ENCODE data around the gene ANP32D. TPM values are rescaled to one million over a fixed set of nuclear protein-coding genes. Genes with fewer than 3 reads are reported as not detected.
"Not testable (repeated sequence)": the region's sequence is repeated elsewhere in the genome, so short reads cannot be mapped to it uniquely, and the experiment has no call there.

The ANP32D gene
- total RNA-seq, result not detected

- intact Hi-C loops (cut with DNase I), result no loop called here
Measured at GRCh38 chr12:48472259-48472658, at the start of gene ANP32D. Gene ANP32D (plus strand): TSS chr12:48472559. CDS start chr12:48472665, 106 bp downstream.

GRCh38 chr12:48423171-48423570, 49.2 kb upstream of the ANP32D start:
- Histone ChIP-seq H3K9me3 (no peaks in the 10 kb centered on the region), H3K27me3 (no peaks in the 10 kb centered on the region), H3K4me1 (no peaks in the 10 kb centered on the region), H3K36me3 (no peaks in the 10 kb centered on the region), H3K27ac (no peak overlapping the region), H3K4me3 (no peak overlapping the region)
- DNase-seq (ENCODE audit: extremely low spot score in 2 of 2), result no peak
- intact Hi-C loops (cut with DNase I), result no loop called here
- no peak for TF ChIP-seq POLR2A (IDR thresholded peaks at IDR 0.05)

More at GRCh38 chr12:48472259-48472658, at the start of gene ANP32D:
- TF ChIP-seq, protein P1, sequence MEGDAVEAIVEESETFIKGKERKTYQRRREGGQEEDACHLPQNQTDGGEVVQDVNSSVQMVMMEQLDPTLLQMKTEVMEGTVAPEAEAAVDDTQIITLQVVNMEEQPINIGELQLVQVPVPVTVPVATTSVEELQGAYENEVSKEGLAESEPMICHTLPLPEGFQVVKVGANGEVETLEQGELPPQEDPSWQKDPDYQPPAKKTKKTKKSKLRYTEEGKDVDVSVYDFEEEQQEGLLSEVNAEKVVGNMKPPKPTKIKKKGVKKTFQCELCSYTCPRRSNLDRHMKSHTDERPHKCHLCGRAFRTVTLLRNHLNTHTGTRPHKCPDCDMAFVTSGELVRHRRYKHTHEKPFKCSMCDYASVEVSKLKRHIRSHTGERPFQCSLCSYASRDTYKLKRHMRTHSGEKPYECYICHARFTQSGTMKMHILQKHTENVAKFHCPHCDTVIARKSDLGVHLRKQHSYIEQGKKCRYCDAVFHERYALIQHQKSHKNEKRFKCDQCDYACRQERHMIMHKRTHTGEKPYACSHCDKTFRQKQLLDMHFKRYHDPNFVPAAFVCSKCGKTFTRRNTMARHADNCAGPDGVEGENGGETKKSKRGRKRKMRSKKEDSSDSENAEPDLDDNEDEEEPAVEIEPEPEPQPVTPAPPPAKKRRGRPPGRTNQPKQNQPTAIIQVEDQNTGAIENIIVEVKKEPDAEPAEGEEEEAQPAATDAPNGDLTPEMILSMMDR (IDR thresholded peaks at IDR 0.05), result no peak
- no peaks in the 10 kb centered on the region for H3K36me3 ChIP-seq
- H3K9me3 ChIP-seq, result no peaks in the 10 kb centered on the region
- H3K4me3 ChIP-seq, result no peak within 1 kb of the TSS
- no peaks in the 10 kb centered on the region for H3K4me1 ChIP-seq
- DNase-seq (ENCODE audit: extremely low spot score in 2 of 2), result no peak
- H3K27me3 ChIP-seq, result no peaks in the 10 kb centered on the region
- no peak within 1 kb of the TSS for H3K27ac ChIP-seq

DNA sequence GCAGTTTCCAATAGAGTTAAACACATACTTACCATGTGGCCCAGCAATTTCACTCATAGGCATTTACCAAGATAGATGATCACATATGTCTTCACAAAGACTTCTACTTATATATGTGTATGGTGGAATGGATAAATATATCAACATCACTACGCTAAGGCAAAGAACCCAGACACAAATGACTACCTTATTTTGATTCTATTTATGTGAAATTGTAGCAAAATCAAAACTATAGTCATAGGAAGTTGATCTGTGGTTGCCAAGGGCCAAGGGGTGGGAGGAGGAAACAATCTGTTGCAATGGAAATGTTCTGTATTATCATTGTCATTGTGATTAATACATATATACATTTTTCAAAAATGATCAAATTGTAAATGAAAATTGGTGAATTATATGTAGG, 47.7 kb upstream of the ANP32D start:
- no peak overlapping the region for H3K27ac ChIP-seq
- DNase-seq (ENCODE audit: extremely low spot score in 2 of 2), result no peak
- no peaks in the 10 kb centered on the region for H3K36me3 ChIP-seq
- H3K9me3 ChIP-seq, result no peaks in the 10 kb centered on the region
- intact Hi-C loops (cut with DNase I), result no loop called here
- TF ChIP-seq POLR2AphosphoS5 (IDR thresholded peaks at IDR 0.05; ENCODE audit: insufficient read depth in 1 of 2, low read depth in 1 of 2), result no peak
- TF ChIP-seq POLR2A (IDR thresholded peaks at IDR 0.05), result no peak
- TF ChIP-seq, protein P1 (IDR thresholded peaks at IDR 0.05), result no peak
- H3K27me3 ChIP-seq, result no peaks in the 10 kb centered on the region
- H3K4me1 ChIP-seq, result no peaks in the 10 kb centered on the region
- H3K4me3 ChIP-seq, result no peak overlapping the region

DNA sequence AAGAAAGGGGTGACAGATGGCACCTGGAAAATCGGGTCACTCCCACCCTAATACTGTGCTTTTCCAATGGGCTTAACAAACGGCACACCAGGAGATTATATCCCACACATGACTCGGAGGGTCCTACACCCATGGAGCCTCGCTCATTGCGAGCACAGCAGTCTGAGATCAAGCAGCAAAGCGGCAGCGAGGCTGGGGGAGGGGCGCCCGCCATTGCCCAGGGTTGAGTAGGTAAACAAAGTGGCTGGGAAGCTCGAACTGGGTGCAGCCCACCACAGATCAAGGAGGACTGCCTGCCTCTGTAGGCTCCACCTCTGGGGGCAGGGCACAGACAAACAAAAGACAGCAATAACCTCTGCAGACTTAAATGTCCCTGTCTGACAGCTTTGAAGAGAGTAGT, 38.3 kb upstream of the ANP32D start:
- H3K4me1 ChIP-seq; H3K4me3 ChIP-seq; H3K9me3 ChIP-seq; H3K27me3 ChIP-seq; intact Hi-C loops (cut with DNase I); H3K27ac ChIP-seq; H3K36me3 ChIP-seq; DNase-seq (ENCODE audit: extremely low spot score in 2 of 2): not testable (repeated sequence)

- Histone ChIP-seq H3K9me3 (no peaks in the 10 kb centered on the region), H3K36me3 (no peaks in the 10 kb centered on the region), H3K4me1 (no peaks in the 10 kb centered on the region), H3K4me3 (no peak overlapping the region), H3K27ac (no peak overlapping the region), H3K27me3 (no peaks in the 10 kb centered on the region)
- DNase-seq (ENCODE audit: extremely low spot score in 2 of 2), result no peak
- intact Hi-C loops (cut with DNase I), result no loop called here
- TF ChIP-seq, protein P1 (IDR thresholded peaks at IDR 0.05), result no peak
- TF ChIP-seq POLR2AphosphoS5 (IDR thresholded peaks at IDR 0.05; ENCODE audit: insufficient read depth in 1 of 2, low read depth in 1 of 2) (no peak), POLR2A (IDR thresholded peaks at IDR 0.05) (no peak)
Measured at GRCh38 chr12:48441069-48441468, 31.3 kb upstream of the ANP32D start.

DNA sequence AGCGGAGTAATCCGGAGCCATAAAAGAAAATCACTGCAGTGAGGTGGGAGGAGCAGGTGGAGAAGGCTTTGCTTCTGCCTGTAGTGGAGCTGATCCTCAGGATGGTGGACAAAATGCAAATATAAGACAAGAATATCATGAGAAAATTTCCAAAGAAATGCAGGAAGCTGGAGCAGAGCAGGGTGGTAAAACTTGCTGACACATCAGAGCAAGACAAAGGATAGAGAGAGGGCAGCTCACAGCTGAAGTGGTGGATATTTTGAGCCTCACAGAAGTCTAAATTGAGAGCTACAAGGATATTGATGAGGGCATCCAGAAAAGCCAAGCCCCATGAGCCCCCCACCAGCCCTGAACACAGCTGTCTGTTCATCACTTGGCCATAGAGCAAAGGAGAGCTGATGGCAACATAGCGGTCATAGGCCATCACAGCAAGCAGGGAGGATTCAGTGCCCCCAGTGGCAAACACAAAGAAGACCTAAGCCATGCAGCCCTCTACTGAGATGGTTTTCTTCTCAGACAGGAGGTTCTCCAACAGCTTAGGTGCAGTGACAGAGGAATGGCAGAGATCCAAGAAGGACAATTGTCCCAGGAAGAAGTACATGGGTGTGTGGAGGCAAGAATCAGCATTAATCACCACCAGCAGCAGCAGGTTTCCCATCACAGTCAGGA, 30.0 kb upstream of the ANP32D start:
- TF ChIP-seq POLR2A (IDR thresholded peaks at IDR 0.05), result no peak
- no peak for TF ChIP-seq POLR2AphosphoS5 (IDR thresholded peaks at IDR 0.05; ENCODE audit: insufficient read depth in 1 of 2, low read depth in 1 of 2)
- TF ChIP-seq, protein P1 (IDR thresholded peaks at IDR 0.05), result no peak
- intact Hi-C loops (cut with DNase I), result no loop called here
- no peaks in the 10 kb centered on the region for H3K4me1 ChIP-seq
- no peaks in the 10 kb centered on the region for H3K36me3 ChIP-seq
- no peak for DNase-seq (ENCODE audit: extremely low spot score in 2 of 2)
- H3K4me3 ChIP-seq, result no peak overlapping the region
- no peaks in the 10 kb centered on the region for H3K9me3 ChIP-seq
- no peaks in the 10 kb centered on the region for H3K27me3 ChIP-seq
- H3K27ac ChIP-seq, result no peak overlapping the region
